GM23338 (cell line): ENCODE data around the gene CPXM1. TPM values are rescaled to one million over a fixed set of nuclear protein-coding genes. Genes with fewer than 3 reads are reported as not detected.

Experiments
- ATAC-seq: fragments of 200-7000 bp; cut with Tn5 transposase; 3 replicates; pipeline ENCODE4 v1.9.1; 2020
- DNase-seq: peaks from one replicate; pipeline ENCODE4 v3.0.0-alpha.2; 2015; ENCODE audit warnings: low spot score
- H2AFZ ChIP-seq: fragments of 200-600 bp; sonication (generic); 2 replicates; pipeline ENCODE4 v1.8.0; 2016; ENCODE audit warnings: antibody characterized with exemption, mild to moderate bottlenecking, moderate library complexity
- H3F3A ChIP-seq: fragments of 200-600 bp; sonication (generic); replicated peaks from 2 replicates; pipeline ENCODE4 v1.8.0; 2017; ENCODE audit warnings: antibody characterized with exemption, mixed run types, low read depth
- H3K27ac ChIP-seq: fragments of 200-600 bp; sonication (generic); 2 replicates; pipeline ENCODE4 v1.6.1; 2016; ENCODE audit warnings: low read depth
- H3K27me3 ChIP-seq: fragments of 200-600 bp; sonication (generic); 2 replicates; pipeline ENCODE4 v1.8.0; 2016; ENCODE audit warnings: mild to moderate bottlenecking, mixed run types, moderate library complexity; ENCODE audit not compliant: insufficient read depth
- H3K36me3 ChIP-seq: fragments of 200-600 bp; sonication (generic); 2 replicates; pipeline ENCODE4 v1.8.0; 2016; ENCODE audit warnings: mild to moderate bottlenecking; ENCODE audit not compliant: insufficient read depth
- H3K4me1 ChIP-seq: fragments of 200-600 bp; sonication (generic); 2 replicates; pipeline ENCODE4 v1.8.0; 2016; ENCODE audit warnings: mild to moderate bottlenecking, moderate library complexity; ENCODE audit not compliant: insufficient read depth
- H3K4me2 ChIP-seq: fragments of 200-600 bp; sonication (generic); 2 replicates; pipeline ENCODE4 v1.7.1; 2017; ENCODE audit warnings: mixed run types
- H3K4me3 ChIP-seq: fragments of 200-600 bp; sonication (generic); 2 replicates; pipeline ENCODE4 v1.6.1; 2016; ENCODE audit warnings: mixed run types
- H3K79me2 ChIP-seq: fragments of 200-600 bp; sonication (generic); replicated peaks from 2 replicates; pipeline ENCODE4 v1.8.0; 2017; ENCODE audit warnings: mild to moderate bottlenecking; ENCODE audit not compliant: insufficient read depth
- H3K9me2 ChIP-seq: fragments of 200-600 bp; sonication (generic); 2 replicates; pipeline ENCODE4 v1.8.0; 2017; ENCODE audit not compliant: insufficient read depth
- H4K20me1 ChIP-seq: fragments of 200-600 bp; sonication (generic); replicated peaks from 2 replicates; pipeline ENCODE4 v1.8.0; 2017; ENCODE audit warnings: mild to moderate bottlenecking; ENCODE audit not compliant: insufficient read depth
- H3K27ac Mint-ChIP-seq: 2 replicates; pipeline ENCODE4 v1.8.0; 2020; ENCODE audit warnings: inconsistent platforms, mild to moderate bottlenecking, moderate library complexity, mixed read lengths
- H3K27me3 Mint-ChIP-seq: 3 replicates; pipeline ENCODE4 v1.8.0; 2022; ENCODE audit warnings: low read depth, mild to moderate bottlenecking, moderate library complexity, mixed read lengths, inconsistent platforms; ENCODE audit not compliant: insufficient read depth, poor library complexity
- H3K36me3 Mint-ChIP-seq: 3 replicates; pipeline ENCODE4 v1.8.0; 2021; ENCODE audit warnings: low read depth, mild to moderate bottlenecking, inconsistent platforms, moderate library complexity, mixed read lengths
- H3K4me1 Mint-ChIP-seq: 3 replicates; pipeline ENCODE4 v1.8.0; 2020; ENCODE audit warnings: mild to moderate bottlenecking, inconsistent platforms, mixed read lengths
- H3K4me3 Mint-ChIP-seq: 3 replicates; pipeline ENCODE4 v1.8.0; 2021; ENCODE audit warnings: moderate library complexity, mild to moderate bottlenecking, inconsistent platforms, mixed read lengths
- H3K9me3 Mint-ChIP-seq: 3 replicates; pipeline ENCODE4 v1.8.0; 2020; ENCODE audit warnings: moderate library complexity, mild to moderate bottlenecking, inconsistent platforms, mixed read lengths
- CREB1 ChIP-seq: fragments of 250-450 bp; sonication (Bioruptor Pico); IDR thresholded peaks from 2 replicates; pipeline ENCODE4 v1.5.0; 2020; ENCODE audit warnings: low read depth, mild to moderate bottlenecking, moderate library complexity
- EZH2 ChIP-seq: fragments of 200-600 bp; sonication (generic); IDR thresholded peaks from one replicate; pipeline ENCODE4 v1.8.0; 2017; ENCODE audit warnings: antibody characterized with exemption, mild to moderate bottlenecking, low read depth; ENCODE audit not compliant: unreplicated experiment
- JUNB ChIP-seq: IDR thresholded peaks from one replicate; pipeline ENCODE4 v1.6.1; 2016; ENCODE audit warnings: antibody characterized with exemption; ENCODE audit not compliant: unreplicated experiment
- STAT1 ChIP-seq: IDR thresholded peaks from one replicate; pipeline ENCODE4 v1.6.1; 2016; ENCODE audit warnings: antibody characterized with exemption; ENCODE audit not compliant: unreplicated experiment
- ZNF114 ChIP-seq: fragments of 250-450 bp; sonication (Bioruptor Pico); IDR thresholded peaks from 2 replicates; pipeline ENCODE4 v1.5.0; 2020; ENCODE audit warnings: mild to moderate bottlenecking, moderate library complexity
- polyA plus RNA-seq: library from polyadenylated mRNA; unstranded; fragments of >200 nt; fragmentation: Nextera tagmentation; extraction: Ambion mirVana; gene quantifications from 2 replicates; pipeline ENCODE4 v1.2.1, GENCODE V29; 2016
- total RNA-seq: library from RNA; depleted of rRNA; stranded (reverse); fragments of >200 nt; shearing (Covaris generic); gene quantifications from 2 replicates; pipeline ENCODE4 v1.2.3, GENCODE V29; 2014
- TF ChIP-seq, protein P1 (sequence below), 2 experiments: fragments of 200-600 bp in 1 of 2; sonication (generic) in 1 of 2; conservative IDR thresholded peaks; 2 replicates each; pipeline versions ENCODE4 v1.5.1 to v1.6.1; 2016 to 2017; ENCODE audit warnings: antibody characterized with exemption in 2 of 2, low read depth in 2 of 2, mild to moderate bottlenecking in 2 of 2, moderate library complexity in 1 of 2
- TF ChIP-seq, protein P2 (sequence below): IDR thresholded peaks from one replicate; pipeline ENCODE4 v1.6.1; 2018; ENCODE audit warnings: antibody characterized with exemption; ENCODE audit not compliant: unreplicated experiment
- TF ChIP-seq, protein P3 (sequence below): fragments of 250-450 bp; sonication (Bioruptor Pico); IDR thresholded peaks from 2 replicates; pipeline ENCODE4 v1.5.0; 2020; ENCODE audit warnings: mild to moderate bottlenecking, moderate library complexity

The CPXM1 gene
- total and polyA plus RNA-seq, 2 experiments from 2014 or later = 17.0 to 29.3 TPM

DNA sequence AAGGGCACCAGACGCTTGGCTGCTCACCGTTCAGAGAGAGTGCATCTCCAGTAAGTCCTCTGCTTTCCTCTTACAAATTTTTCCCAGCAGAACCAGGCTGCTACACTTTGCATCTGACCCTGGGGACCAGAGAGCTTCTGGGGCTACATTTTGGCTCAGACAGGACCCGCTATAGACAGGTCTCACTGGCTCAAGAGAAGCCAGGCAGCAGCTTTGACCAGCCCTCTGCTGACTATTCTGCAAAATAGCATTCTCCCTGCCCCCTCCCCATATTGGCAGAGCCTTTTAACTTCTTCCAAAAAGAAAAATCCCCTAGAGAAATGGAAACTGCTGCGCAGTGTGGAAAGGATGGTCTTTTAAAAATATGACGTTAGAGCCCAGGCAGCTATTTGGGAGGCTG lies 37.2 kb downstream of the CPXM1 start:
- H3K4me2 ChIP-seq = no peak overlapping the region
- H3K4me1 ChIP-seq = peaks cover 8% of the 10 kb centered on the region
- no peak overlapping the region for H3K27ac ChIP-seq
- no peaks in the 10 kb centered on the region for H4K20me1 ChIP-seq
- ATAC-seq = peak; percentile 25
- Mint-ChIP-seq H3K9me3 (no peaks in the 10 kb centered on the region), H3K27ac (no peak overlapping the region), H3K27me3 (peaks cover 8% of the 10 kb centered on the region), H3K4me1 (peaks cover 27% of the 10 kb centered on the region), H3K36me3 (no peaks in the 10 kb centered on the region), H3K4me3 (no peak overlapping the region)
- TF ChIP-seq, protein P1, sequence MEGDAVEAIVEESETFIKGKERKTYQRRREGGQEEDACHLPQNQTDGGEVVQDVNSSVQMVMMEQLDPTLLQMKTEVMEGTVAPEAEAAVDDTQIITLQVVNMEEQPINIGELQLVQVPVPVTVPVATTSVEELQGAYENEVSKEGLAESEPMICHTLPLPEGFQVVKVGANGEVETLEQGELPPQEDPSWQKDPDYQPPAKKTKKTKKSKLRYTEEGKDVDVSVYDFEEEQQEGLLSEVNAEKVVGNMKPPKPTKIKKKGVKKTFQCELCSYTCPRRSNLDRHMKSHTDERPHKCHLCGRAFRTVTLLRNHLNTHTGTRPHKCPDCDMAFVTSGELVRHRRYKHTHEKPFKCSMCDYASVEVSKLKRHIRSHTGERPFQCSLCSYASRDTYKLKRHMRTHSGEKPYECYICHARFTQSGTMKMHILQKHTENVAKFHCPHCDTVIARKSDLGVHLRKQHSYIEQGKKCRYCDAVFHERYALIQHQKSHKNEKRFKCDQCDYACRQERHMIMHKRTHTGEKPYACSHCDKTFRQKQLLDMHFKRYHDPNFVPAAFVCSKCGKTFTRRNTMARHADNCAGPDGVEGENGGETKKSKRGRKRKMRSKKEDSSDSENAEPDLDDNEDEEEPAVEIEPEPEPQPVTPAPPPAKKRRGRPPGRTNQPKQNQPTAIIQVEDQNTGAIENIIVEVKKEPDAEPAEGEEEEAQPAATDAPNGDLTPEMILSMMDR (conservative IDR thresholded peaks at IDR 0.05; ENCODE audit: low read depth in 2 of 2) = peak in 1 of 2 experiments; percentile 18; a peak in 1 of 4 replicates
- no peak for TF ChIP-seq JUNB
- no peaks in the 10 kb centered on the region for H3K36me3 ChIP-seq
- H2AFZ ChIP-seq = no peak overlapping the region
- no peaks in the 10 kb centered on the region for H3K79me2 ChIP-seq
- no peaks in the 10 kb centered on the region for H3K9me2 ChIP-seq
- no peak for DNase-seq
- no peaks in the 10 kb centered on the region for H3K27me3 ChIP-seq
- no peak overlapping the region for H3K4me3 ChIP-seq
- no peaks in the 10 kb centered on the region for H3F3A ChIP-seq

DNA sequence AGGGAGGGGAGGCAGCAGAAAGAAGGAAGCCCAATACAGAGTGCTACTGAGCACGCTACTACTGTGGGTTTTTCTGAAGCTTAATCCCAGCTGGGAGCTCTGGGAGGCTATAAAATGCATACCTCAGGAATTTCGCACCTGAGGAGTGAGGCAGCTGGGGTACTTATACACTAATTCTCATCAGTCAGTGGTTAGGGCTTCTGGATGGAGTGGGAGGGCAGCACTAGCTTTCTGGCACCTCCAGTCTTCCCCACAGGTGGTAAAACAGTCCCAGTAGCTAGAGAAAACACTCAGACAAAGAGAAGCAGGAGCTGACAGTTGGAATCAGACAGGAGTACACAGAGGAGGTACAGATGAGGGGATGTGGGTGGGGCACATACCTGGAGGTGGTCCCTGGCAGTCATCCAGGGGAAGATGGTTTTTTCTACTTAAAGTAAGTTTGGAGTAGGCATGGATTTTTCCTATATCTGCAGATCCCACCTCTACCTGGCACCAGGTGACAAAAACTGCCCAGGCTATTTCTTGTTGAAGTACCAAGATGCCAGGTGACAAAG lies 37.8 kb downstream of the CPXM1 start:
- Mint-ChIP-seq H3K4me3 (no peak overlapping the region), H3K27ac (no peak overlapping the region; the same call in 1 of the 2 replicates), H3K36me3 (no peaks in the 10 kb centered on the region), H3K27me3 (peaks cover 7% of the 10 kb centered on the region), H3K4me1 (peaks cover 27% of the 10 kb centered on the region), H3K9me3 (no peaks in the 10 kb centered on the region)
- Histone ChIP-seq H4K20me1 (no peaks in the 10 kb centered on the region), H3K27ac (no peak overlapping the region), H3K79me2 (no peaks in the 10 kb centered on the region), H3K4me3 (no peak overlapping the region), H2AFZ (no peak overlapping the region), H3K27me3 (no peaks in the 10 kb centered on the region), H3K9me2 (no peaks in the 10 kb centered on the region), H3K36me3 (no peaks in the 10 kb centered on the region), H3F3A (no peaks in the 10 kb centered on the region), H3K4me2 (no peak overlapping the region), H3K4me1 (peaks cover 8% of the 10 kb centered on the region)
- no peak for DNase-seq
- no peak for ATAC-seq
- no peak for TF ChIP-seq STAT1
- no peak for TF ChIP-seq ZNF114
- no peak for TF ChIP-seq CREB1 (CRISPR knock-in tag)
- TF ChIP-seq, protein P2, sequence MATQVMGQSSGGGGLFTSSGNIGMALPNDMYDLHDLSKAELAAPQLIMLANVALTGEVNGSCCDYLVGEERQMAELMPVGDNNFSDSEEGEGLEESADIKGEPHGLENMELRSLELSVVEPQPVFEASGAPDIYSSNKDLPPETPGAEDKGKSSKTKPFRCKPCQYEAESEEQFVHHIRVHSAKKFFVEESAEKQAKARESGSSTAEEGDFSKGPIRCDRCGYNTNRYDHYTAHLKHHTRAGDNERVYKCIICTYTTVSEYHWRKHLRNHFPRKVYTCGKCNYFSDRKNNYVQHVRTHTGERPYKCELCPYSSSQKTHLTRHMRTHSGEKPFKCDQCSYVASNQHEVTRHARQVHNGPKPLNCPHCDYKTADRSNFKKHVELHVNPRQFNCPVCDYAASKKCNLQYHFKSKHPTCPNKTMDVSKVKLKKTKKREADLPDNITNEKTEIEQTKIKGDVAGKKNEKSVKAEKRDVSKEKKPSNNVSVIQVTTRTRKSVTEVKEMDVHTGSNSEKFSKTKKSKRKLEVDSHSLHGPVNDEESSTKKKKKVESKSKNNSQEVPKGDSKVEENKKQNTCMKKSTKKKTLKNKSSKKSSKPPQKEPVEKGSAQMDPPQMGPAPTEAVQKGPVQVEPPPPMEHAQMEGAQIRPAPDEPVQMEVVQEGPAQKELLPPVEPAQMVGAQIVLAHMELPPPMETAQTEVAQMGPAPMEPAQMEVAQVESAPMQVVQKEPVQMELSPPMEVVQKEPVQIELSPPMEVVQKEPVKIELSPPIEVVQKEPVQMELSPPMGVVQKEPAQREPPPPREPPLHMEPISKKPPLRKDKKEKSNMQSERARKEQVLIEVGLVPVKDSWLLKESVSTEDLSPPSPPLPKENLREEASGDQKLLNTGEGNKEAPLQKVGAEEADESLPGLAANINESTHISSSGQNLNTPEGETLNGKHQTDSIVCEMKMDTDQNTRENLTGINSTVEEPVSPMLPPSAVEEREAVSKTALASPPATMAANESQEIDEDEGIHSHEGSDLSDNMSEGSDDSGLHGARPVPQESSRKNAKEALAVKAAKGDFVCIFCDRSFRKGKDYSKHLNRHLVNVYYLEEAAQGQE = no peak
- TF ChIP-seq EZH2 = no peak
- TF ChIP-seq, protein P3, sequence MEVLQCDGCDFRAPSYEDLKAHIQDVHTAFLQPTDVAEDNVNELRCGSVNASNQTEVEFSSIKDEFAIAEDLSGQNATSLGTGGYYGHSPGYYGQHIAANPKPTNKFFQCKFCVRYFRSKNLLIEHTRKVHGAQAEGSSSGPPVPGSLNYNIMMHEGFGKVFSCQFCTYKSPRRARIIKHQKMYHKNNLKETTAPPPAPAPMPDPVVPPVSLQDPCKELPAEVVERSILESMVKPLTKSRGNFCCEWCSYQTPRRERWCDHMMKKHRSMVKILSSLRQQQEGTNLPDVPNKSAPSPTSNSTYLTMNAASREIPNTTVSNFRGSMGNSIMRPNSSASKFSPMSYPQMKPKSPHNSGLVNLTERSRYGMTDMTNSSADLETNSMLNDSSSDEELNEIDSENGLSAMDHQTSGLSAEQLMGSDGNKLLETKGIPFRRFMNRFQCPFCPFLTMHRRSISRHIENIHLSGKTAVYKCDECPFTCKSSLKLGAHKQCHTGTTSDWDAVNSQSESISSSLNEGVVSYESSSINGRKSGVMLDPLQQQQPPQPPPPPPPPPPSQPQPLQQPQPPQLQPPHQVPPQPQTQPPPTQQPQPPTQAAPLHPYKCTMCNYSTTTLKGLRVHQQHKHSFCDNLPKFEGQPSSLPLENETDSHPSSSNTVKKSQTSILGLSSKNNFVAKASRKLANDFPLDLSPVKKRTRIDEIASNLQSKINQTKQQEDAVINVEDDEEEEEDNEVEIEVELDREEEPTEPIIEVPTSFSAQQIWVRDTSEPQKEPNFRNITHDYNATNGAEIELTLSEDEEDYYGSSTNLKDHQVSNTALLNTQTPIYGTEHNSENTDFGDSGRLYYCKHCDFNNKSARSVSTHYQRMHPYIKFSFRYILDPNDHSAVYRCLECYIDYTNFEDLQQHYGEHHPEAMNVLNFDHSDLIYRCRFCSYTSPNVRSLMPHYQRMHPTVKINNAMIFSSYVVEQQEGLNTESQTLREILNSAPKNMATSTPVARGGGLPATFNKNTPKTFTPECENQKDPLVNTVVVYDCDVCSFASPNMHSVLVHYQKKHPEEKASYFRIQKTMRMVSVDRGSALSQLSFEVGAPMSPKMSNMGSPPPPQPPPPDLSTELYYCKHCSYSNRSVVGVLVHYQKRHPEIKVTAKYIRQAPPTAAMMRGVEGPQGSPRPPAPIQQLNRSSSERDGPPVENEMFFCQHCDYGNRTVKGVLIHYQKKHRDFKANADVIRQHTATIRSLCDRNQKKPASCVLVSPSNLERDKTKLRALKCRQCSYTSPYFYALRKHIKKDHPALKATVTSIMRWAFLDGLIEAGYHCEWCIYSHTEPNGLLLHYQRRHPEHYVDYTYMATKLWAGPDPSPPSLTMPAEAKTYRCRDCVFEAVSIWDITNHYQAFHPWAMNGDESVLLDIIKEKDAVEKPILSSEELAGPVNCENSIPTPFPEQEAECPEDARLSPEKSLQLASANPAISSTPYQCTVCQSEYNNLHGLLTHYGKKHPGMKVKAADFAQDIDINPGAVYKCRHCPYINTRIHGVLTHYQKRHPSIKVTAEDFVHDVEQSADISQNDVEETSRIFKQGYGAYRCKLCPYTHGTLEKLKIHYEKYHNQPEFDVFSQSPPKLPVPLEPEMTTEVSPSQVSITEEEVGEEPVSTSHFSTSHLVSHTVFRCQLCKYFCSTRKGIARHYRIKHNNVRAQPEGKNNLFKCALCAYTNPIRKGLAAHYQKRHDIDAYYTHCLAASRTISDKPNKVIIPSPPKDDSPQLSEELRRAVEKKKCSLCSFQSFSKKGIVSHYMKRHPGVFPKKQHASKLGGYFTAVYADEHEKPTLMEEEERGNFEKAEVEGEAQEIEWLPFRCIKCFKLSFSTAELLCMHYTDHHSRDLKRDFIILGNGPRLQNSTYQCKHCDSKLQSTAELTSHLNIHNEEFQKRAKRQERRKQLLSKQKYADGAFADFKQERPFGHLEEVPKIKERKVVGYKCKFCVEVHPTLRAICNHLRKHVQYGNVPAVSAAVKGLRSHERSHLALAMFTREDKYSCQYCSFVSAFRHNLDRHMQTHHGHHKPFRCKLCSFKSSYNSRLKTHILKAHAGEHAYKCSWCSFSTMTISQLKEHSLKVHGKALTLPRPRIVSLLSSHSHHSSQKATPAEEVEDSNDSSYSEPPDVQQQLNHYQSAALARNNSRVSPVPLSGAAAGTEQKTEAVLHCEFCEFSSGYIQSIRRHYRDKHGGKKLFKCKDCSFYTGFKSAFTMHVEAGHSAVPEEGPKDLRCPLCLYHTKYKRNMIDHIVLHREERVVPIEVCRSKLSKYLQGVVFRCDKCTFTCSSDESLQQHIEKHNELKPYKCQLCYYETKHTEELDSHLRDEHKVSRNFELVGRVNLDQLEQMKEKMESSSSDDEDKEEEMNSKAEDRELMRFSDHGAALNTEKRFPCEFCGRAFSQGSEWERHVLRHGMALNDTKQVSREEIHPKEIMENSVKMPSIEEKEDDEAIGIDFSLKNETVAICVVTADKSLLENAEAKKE (CRISPR knock-in tag) = no peak
